B cell (primary cell): ENCODE measurements around the gene RGS6. TPM values are rescaled to one million over a fixed set of nuclear protein-coding genes. Genes with fewer than 3 reads are reported as not detected.

Source experiments
- ATAC-seq: fragments of 200-7000 bp; cut with Tn5 transposase; one replicate; pipeline ENCODE4 v1.10.0; 2021; ENCODE audit warnings: low read depth, mild to moderate bottlenecking, moderate number of reproducible peaks, moderate library complexity
- CTCF ChIA-PET: fragments of 350-600 bp; sonication (Branson Sonifier 250); formaldehyde crosslinking; loops from one replicate; lab custom pipeline; 2021; ENCODE audit warnings: antibody characterized with exemption, inconsistent platforms; lab: Charles Lee
- POLR2A ChIA-PET: fragments of 350-600 bp; sonication (Branson Sonifier 250); formaldehyde crosslinking; loops from one replicate; lab custom pipeline; 2021; ENCODE audit warnings: antibody characterized with exemption; lab: Charles Lee
- DNase-seq: peaks from one replicate; pipeline ENCODE4 v3.0.0; 2013
- H2AFZ ChIP-seq: 2 replicates; pipeline ENCODE4 v1.6.1; 2012; ENCODE audit warnings: mild to moderate bottlenecking, low read depth, low read length; ENCODE audit not compliant: insufficient read depth, poor library complexity, severe bottlenecking
- H3K27ac ChIP-seq, 2 donors: 1 replicate in 1 of 2; 2 replicates in 1 of 2; pipeline ENCODE4 v1.5.1; 2012 to 2013; ENCODE audit warnings: low read length in 2 of 2, mild to moderate bottlenecking in 2 of 2, moderate library complexity in 1 of 2
- H3K27me3 ChIP-seq, 4 experiments: fragments of 200-600 bp in 1 of 4; sonication (generic) in 1 of 4; replicated peaks in 1 of 4; 1 replicate in 2 of 4; 2 replicates in 2 of 4; pipeline versions ENCODE4 v1.6.1 to v1.7.0; 2013 to 2016; ENCODE audit warnings: low read length in 3 of 4, mild to moderate bottlenecking in 2 of 4, mixed read lengths in 1 of 4, moderate library complexity in 1 of 4; ENCODE audit not compliant: insufficient read depth in 4 of 4, control insufficient read depth in 3 of 4; ENCODE audit errors: control extremely low read depth in 1 of 4
- H3K36me3 ChIP-seq, 2 experiments: replicated peaks in 1 of 2; 1 replicate in 1 of 2; 2 replicates in 1 of 2; pipeline versions ENCODE4 v1.6.1 to v1.7.1; 2013; ENCODE audit warnings: low read length in 1 of 2; ENCODE audit not compliant: insufficient read depth in 2 of 2, control insufficient read depth in 1 of 2; ENCODE audit errors: control extremely low read depth in 1 of 2, extremely low read depth in 1 of 2
- H3K4me1 ChIP-seq, 2 donors: fragments of 200-600 bp in 1 of 2; sonication (generic) in 1 of 2; 1 replicate in 1 of 2; 2 replicates in 1 of 2; pipeline versions ENCODE4 v1.5.1 to v1.6.1; 2013 to 2017; ENCODE audit warnings: low read length in 2 of 2; ENCODE audit not compliant: control insufficient read depth in 2 of 2, insufficient read depth in 2 of 2
- H3K4me2 ChIP-seq: replicated peaks from 2 replicates; pipeline ENCODE3; 2012; ENCODE audit warnings: mild to moderate bottlenecking, low read depth, low read length; ENCODE audit not compliant: poor library complexity, severe bottlenecking
- H3K4me3 ChIP-seq, 5 experiments: fragments of 200-600 bp in 1 of 5; sonication (generic) in 1 of 5; 1 replicate in 3 of 5; 2 replicates in 2 of 5; pipeline versions ENCODE4 v1.5.1 to v1.7.0; 2011 to 2016; ENCODE audit warnings: low read length in 4 of 5, mild to moderate bottlenecking in 4 of 5, low read depth in 2 of 5, control low read depth in 1 of 5, moderate library complexity in 1 of 5; ENCODE audit not compliant: insufficient read depth in 1 of 5; ENCODE audit errors: control extremely low read depth in 1 of 5, extremely low read depth in 1 of 5
- H3K79me2 ChIP-seq: fragments of 200-600 bp; sonication (generic); one replicate; pipeline ENCODE4 v1.6.0; 2016; ENCODE audit warnings: low read length; ENCODE audit not compliant: control insufficient read depth, insufficient read depth
- H3K9ac ChIP-seq: fragments of 200-600 bp; sonication (generic); 2 replicates; pipeline ENCODE4 v1.6.1; 2017; ENCODE audit warnings: mild to moderate bottlenecking, low read length, moderate library complexity
- H3K9me3 ChIP-seq, 3 donors: one replicate each; pipeline versions ENCODE4 v1.6.1 to v1.7.1; 2013; ENCODE audit warnings: low read length in 2 of 3; ENCODE audit not compliant: control insufficient read depth in 2 of 3, insufficient read depth in 1 of 3; ENCODE audit errors: control extremely low read depth in 1 of 3
- H4K20me1 ChIP-seq: 2 replicates; pipeline ENCODE4 v1.6.0; 2012; ENCODE audit warnings: mild to moderate bottlenecking, low read length; ENCODE audit not compliant: insufficient read depth, control insufficient read depth, poor library complexity, severe bottlenecking
- H3K27ac Mint-ChIP-seq: one replicate; pipeline ENCODE4 v1.8.0; 2021; ENCODE audit warnings: mixed read lengths
- H3K27me3 Mint-ChIP-seq: one replicate; pipeline ENCODE4 v1.8.0; 2021; ENCODE audit warnings: mixed read lengths
- H3K4me1 Mint-ChIP-seq: one replicate; pipeline ENCODE4 v1.8.0; 2021; ENCODE audit warnings: mixed read lengths
- H3K4me3 Mint-ChIP-seq: one replicate; pipeline ENCODE4 v1.8.0; 2021; ENCODE audit warnings: mixed read lengths
- H3K9me3 Mint-ChIP-seq: one replicate; pipeline ENCODE4 v1.8.0; 2022; ENCODE audit warnings: mixed read lengths; ENCODE audit not compliant: insufficient read depth
- EZH2 ChIP-seq: IDR thresholded peaks from 2 replicates; pipeline ENCODE4 v1.6.1; 2012; ENCODE audit warnings: borderline replicate concordance, low read depth, mild to moderate bottlenecking, moderate library complexity, low read length; ENCODE audit not compliant: insufficient read depth, poor library complexity, severe bottlenecking
- WGBS: methylation state at CpG from one replicate; pipeline ENCODE4 v1.1.5; 2013; ENCODE audit warnings: missing lambda C conversion rate; ENCODE audit not compliant: insufficient coverage; 5-methylcytosine and 5-hydroxymethylcytosine counted together
- intact Hi-C: fragments of 100-400 bp; cut with micrococcal nuclease; formaldehyde crosslinking; loops from one replicate; pipeline ENCODE4 v1.10.0; 2022
- polyA plus RNA-seq: library from polyadenylated mRNA; depleted of rRNA; stranded (reverse); fragments of >200 nt; gene quantifications from 2 replicates; pipeline ENCODE4 v1.2.3, GENCODE V29; 2012
- total RNA-seq, 2 donors: library from RNA; stranded (reverse); fragments of 120-200 nt in 1 of 2; gene quantifications; 1 replicate in 1 of 2; 2 replicates in 1 of 2; pipeline versions ENCODE4 v1.2.3 to v1.2.4, GENCODE V29; 2013 to 2022
- TF ChIP-seq, protein P1 (sequence below): fragments of 200-600 bp; IDR thresholded peaks from one replicate; pipeline ENCODE4 v1.8.0; 2022; ENCODE audit warnings: antibody characterized with exemption, mild to moderate bottlenecking

The RGS6 gene
- total and polyA plus RNA-seq, 2 donors (not counting 1 experiment from before 2014, with no cell fraction given): 0.07 TPM; not detected in 1

DNA sequence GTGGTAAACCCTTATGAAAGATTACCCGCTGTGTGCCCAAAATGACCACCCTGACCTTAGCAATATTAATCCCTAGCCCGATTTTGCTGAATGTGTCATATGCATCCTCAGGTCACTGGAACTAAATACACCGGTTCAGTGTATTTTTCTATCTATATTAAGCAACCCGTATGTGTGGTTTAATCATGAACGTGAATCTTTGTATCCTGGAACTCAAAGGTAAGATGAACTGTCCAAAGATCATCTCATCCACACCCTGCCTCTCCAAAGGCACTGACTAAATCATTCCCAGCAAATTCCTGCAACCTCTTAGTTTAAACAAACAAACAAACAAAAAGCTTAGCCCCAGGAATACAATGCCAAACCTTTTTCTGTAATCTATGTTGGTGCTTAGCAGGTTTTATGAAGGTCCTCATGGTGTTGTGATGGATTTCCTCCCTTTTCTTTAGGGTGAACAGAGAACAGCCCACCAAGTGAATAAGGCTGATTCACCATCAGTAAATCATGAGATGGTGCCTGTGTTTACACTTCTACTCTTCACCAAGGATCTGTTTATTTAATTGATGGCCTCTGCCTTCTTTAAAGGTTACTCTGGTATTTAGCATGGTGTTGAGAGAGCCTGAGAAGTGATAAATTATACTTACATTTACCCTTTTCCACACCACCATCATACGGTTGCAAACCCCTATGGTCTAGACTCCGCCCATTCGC lies 663.1 kb downstream of the RGS6 start:
- no peak overlapping the region for H3K27ac Mint-ChIP-seq
- Histone ChIP-seq H3K27me3 (no peaks in the 10 kb centered on the region), H3K4me2 (peak overlapping the region; percentile 39), H4K20me1 (no peaks in the 10 kb centered on the region), H3K9me3 (peaks cover 0 to 9% (median 0%) of the 10 kb centered on the region in 3 donors), H3K79me2 (no peaks in the 10 kb centered on the region), H3K27ac (no peak overlapping the region), H3K9ac (no peak overlapping the region), H3K4me3 (no peak overlapping the region), H3K36me3 (no peaks in the 10 kb centered on the region), H2AFZ (no peak overlapping the region), H3K4me1 (peaks cover 45 to 56% of the 10 kb centered on the region in 2 donors)
- H3K4me3 Mint-ChIP-seq: no peak overlapping the region
- POLR2A ChIA-PET: no interaction called here
- 100% methylated on average over 5 of the region's 8 CpGs for WGBS
- TF ChIP-seq, protein P1, sequence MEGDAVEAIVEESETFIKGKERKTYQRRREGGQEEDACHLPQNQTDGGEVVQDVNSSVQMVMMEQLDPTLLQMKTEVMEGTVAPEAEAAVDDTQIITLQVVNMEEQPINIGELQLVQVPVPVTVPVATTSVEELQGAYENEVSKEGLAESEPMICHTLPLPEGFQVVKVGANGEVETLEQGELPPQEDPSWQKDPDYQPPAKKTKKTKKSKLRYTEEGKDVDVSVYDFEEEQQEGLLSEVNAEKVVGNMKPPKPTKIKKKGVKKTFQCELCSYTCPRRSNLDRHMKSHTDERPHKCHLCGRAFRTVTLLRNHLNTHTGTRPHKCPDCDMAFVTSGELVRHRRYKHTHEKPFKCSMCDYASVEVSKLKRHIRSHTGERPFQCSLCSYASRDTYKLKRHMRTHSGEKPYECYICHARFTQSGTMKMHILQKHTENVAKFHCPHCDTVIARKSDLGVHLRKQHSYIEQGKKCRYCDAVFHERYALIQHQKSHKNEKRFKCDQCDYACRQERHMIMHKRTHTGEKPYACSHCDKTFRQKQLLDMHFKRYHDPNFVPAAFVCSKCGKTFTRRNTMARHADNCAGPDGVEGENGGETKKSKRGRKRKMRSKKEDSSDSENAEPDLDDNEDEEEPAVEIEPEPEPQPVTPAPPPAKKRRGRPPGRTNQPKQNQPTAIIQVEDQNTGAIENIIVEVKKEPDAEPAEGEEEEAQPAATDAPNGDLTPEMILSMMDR: no peak
- TF ChIP-seq EZH2: no peak
- intact Hi-C loops: loop anchor here (5.0 to 10.0 kb wide), 2 partner anchors 78 to 299 kb away; partner anchors contain the start of gene DPF3
- no peak for ATAC-seq
- peaks cover 66% of the 10 kb centered on the region for H3K4me1 Mint-ChIP-seq
- CTCF ChIA-PET: no interaction called here
- DNase-seq: no peak
- no peaks in the 10 kb centered on the region for H3K9me3 Mint-ChIP-seq
- H3K27me3 Mint-ChIP-seq: peaks cover 2% of the 10 kb centered on the region
